ENCODE results near the gene IPO11.
"Not testable (repeated sequence)": the region's sequence is repeated elsewhere in the genome, so short reads cannot be mapped to it uniquely, and the experiment has no call there.

IPO11 gene

DNA sequence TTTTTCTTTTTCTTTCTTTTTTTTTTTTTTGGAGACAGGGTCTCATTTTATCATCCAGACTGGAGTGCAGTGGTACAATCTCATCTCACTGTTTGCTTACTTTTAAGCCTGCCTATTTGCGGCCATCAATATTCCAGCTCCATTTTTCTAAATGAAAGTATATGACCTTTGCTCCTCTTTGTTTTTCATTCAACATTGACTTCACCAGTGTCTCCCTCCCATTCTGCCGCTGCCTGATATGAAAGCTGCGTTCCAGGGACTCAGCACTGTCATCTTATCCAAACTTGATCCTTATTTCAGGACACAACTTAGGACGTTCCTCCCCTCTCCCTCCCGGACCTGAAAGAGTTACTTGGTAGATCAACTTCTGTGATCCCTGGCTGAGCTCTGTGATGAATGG is 239.7 kb downstream of the IPO11 start:
- no peak for DNase-seq

DNA sequence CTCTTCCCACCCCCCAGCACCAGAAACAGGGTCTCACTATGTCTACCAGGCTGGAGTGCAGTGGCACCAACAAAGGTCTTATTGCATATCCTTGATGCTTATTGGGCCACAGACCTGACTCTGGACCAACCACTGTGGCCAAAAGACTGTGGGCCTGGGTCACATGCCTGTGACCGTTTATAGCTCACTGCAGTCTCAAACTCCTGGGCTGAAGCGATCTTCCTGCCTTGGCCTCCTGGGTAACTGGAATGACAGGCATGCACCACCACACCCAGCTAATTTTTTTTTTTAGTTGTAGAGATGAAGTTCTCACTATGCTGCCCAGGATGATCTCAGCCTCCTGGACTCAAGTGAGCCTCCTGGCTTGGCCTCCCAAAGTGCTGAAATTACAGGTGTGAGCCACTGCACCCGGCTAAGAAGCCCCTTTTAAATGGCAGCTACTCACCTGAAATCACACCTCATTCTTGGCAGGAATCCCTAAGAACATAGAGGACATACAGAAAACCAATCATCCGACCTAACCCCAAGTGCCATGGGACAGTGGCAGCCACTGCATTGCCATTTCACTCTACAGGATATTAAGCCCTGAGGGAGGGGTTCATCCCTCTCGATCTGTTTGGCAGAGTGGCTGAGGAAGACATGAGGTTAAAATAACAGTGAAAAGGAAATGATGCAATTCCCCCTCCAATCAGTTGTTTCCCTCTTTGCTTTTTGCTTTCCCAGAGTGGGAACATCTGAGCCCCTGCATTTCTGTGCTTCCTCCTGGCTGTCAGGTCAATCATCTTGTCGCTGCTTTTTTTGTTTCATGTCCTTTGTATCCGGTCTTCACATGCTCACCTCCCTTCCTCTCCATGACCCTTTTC is 240.7 kb downstream of the IPO11 start:
- DNase-seq: no peak

GRCh38 chr5:62653864-62654575 is 241.5 kb downstream of the IPO11 start:
- no peak for DNase-seq

DNA sequence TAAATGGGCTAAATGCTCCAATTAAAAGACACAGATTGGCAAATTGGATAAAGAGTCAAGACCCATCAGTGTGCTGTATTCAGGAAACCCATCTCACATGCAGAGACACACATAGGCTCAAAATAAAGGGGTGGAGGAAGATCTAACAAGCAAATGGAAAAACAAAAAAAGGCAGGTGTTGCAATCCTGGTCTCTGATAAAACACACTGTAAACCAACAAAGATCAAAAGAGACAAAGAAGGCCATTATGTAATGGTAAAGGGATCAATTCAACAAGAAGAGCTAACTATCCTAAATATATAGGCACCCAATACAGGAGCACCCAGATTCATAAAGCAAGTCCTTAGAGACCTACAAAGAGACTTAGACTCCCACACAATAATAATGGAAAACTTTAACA is 245.2 kb downstream of the IPO11 start:
- DNase-seq: not testable (repeated sequence)

GRCh38 chr5:62661126-62661525 is 248.6 kb downstream of the IPO11 start:
- no peak for DNase-seq

DNA sequence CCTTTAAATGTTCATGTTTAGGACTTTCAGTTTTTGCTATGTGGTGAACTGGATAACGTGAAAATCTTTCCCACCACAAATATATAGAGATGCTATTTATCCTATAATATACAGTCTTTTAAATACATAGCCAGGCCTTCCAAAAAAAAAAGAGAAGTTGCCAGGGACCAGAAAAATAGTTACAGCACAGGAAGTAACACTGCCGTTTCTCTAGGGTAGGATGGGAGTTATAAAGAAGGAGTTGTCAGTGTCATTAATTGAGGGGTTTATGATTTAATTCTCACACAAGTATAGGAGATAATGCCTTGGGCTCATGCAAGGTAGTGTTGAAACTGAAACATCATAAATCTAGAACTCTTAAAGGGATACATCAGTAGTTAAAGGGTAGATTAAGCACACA is 250.0 kb downstream of the IPO11 start:
- no peak for DNase-seq

GRCh38 chr5:62671479-62671878 is 258.9 kb downstream of the IPO11 start:
- DNase-seq: no peak

DNA sequence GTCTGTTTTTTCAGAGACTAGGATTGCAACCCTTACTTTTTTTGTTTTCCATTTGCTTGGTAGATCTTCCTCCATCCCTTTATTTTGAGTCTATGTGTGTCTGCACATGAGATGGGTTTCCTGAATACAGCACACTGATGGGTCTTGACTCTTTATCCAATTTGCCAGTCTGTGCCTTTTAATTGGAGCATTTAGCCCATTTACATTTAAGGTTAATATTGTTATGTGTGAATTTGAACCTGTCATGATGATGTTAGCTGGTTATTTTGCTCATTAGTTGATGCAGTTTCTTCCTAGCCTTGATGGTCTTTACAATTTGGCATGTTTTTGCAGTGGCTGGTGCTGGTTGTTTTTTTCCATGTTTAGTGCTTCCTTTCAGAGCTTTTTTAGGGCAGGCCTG is 264.0 kb downstream of the IPO11 start:
- not testable (repeated sequence) for DNase-seq

Measured in hematopoietic multipotent progenitor cell treated with erythropoietin and hydrocortisone succinate and interleukin-3 and kit ligand, for 8 days (in vitro differentiated cells).